ENCODE results near the gene CTH. TPM values are rescaled to one million over a fixed set of nuclear protein-coding genes. Genes with fewer than 3 reads are reported as not detected.
"Not testable (repeated sequence)": the region's sequence is repeated elsewhere in the genome, so short reads cannot be mapped to it uniquely, and the experiment has no call there.

The CTH gene
- total RNA-seq, 4 donors from 2014 or later, result 14.7 to 22.2 (median 15.4) TPM

DNA sequence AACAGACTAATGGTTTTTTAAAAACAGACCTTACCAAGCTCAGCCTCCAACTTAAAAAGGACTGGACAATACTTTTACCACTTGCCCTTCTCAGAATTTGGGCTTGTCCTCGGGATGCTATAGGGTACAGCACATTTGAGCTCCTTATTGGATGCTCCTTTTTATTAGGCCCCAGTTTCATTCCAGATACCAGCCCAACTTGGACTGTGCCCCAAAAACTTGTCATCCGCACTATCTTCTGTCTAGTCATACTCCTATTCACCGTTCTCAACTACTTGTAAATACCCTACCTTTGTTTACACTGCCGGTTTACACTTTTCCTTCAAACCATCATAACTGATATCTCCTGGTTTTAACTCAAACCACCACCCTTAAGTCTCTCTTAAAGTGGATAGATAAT, 38.6 kb upstream of the CTH start:
- Histone ChIP-seq H3K4me3 (replicated peaks in 1 of 3) (no peak overlapping the region), H3K9me3 (no peaks in the 10 kb centered on the region), H3K27me3 (no peaks in the 10 kb centered on the region), H3K36me3 (no peaks in the 10 kb centered on the region), H3K4me1 (no peaks in the 10 kb centered on the region), H3K27ac (no peak overlapping the region)
- 92 to 94% methylated on average over 4 of the region's 4 CpGs for WGBS, 2 donors
- intact Hi-C loops (cut with DNase I), result no loop called here
- TF ChIP-seq, protein P1, sequence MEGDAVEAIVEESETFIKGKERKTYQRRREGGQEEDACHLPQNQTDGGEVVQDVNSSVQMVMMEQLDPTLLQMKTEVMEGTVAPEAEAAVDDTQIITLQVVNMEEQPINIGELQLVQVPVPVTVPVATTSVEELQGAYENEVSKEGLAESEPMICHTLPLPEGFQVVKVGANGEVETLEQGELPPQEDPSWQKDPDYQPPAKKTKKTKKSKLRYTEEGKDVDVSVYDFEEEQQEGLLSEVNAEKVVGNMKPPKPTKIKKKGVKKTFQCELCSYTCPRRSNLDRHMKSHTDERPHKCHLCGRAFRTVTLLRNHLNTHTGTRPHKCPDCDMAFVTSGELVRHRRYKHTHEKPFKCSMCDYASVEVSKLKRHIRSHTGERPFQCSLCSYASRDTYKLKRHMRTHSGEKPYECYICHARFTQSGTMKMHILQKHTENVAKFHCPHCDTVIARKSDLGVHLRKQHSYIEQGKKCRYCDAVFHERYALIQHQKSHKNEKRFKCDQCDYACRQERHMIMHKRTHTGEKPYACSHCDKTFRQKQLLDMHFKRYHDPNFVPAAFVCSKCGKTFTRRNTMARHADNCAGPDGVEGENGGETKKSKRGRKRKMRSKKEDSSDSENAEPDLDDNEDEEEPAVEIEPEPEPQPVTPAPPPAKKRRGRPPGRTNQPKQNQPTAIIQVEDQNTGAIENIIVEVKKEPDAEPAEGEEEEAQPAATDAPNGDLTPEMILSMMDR (IDR thresholded peaks at IDR 0.05), result no peak
- no peak for TF ChIP-seq POLR2A (IDR thresholded peaks at IDR 0.05)
- DNase-seq, result no peak

DNA sequence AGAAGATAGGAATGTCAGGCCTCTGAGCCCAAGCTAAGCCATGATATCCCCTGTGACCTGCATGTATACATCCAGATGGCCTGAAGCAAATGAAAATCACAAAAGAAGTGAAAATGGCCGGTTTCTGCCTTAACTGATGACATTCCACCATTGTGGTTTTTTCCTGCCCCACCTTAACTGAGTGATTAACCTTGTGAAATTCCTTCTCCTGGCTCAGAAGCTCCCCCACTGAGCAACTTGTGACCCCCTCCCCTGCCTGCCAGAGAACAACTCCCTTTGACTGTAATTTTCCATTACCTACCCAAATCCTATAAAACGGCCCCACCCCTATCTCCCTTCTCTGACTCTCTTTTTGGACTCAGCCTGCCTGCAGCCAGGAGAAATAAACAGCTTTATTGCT, 37.5 kb upstream of the CTH start:
- WGBS, 2 donors, result 83 to 89% methylated on average over 2 of the region's 2 CpGs
- H3K9me3 ChIP-seq; intact Hi-C loops (cut with DNase I); H3K27ac ChIP-seq; H3K4me3 ChIP-seq (replicated peaks in 1 of 3); H3K4me1 ChIP-seq; H3K36me3 ChIP-seq; DNase-seq; H3K27me3 ChIP-seq: not testable (repeated sequence)

DNA sequence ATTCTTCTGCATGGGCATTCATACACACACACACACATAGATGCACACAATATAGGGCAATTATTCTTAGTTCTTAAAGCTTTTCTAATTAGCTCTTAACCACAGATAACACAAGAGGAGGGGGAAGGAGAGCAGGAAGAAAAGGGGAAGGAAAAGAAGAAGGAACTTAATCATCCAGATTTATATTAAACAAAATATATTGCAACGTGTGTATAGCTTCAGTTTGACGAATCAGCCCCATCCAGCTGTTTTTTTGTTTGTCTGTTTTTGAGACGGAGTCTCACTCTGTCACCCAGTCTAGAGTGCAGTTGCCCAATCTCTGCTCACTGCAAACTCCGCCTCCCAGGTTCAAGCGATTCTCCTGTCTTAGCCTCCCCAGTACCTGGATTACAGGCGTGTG, 34.9 kb upstream of the CTH start:
- H3K27ac ChIP-seq, result no peak overlapping the region
- H3K4me1 ChIP-seq, result no peaks in the 10 kb centered on the region
- no peaks in the 10 kb centered on the region for H3K27me3 ChIP-seq
- no peak for DNase-seq
- H3K9me3 ChIP-seq, result no peaks in the 10 kb centered on the region
- WGBS, 2 donors, result 84 to 87% methylated on average over 6 of the region's 6 CpGs
- TF ChIP-seq, protein P1 (IDR thresholded peaks at IDR 0.05), result no peak
- TF ChIP-seq POLR2A (IDR thresholded peaks at IDR 0.05), result no peak
- H3K36me3 ChIP-seq, result no peaks in the 10 kb centered on the region
- intact Hi-C loops (cut with DNase I), result no loop called here
- no peak overlapping the region for H3K4me3 ChIP-seq (replicated peaks in 1 of 3)

DNA sequence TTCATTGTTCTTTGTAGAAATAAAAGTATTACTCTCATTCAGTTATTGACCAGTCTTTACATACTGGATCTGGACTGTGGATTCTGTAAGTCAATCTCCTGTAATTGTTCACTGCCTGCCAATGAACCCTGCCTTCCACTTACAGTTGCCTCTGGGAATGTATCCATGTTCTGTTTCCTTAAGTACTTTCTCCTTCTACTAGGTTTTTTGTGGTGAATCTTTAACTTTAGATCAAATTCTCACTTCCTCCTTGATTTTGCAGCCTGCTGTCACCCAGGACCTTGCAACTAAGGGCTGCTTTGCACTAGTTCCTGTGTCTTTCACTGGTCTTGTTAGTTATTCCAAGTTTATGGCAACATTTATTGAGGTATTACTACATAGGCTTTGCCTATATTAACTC, 28.4 kb upstream of the CTH start:
- H3K9me3 ChIP-seq, result no peaks in the 10 kb centered on the region
- no peaks in the 10 kb centered on the region for H3K36me3 ChIP-seq
- H3K27ac ChIP-seq, result no peak overlapping the region
- H3K4me3 ChIP-seq (replicated peaks in 1 of 3), result no peak overlapping the region
- TF ChIP-seq POLR2A (IDR thresholded peaks at IDR 0.05), result no peak
- TF ChIP-seq, protein P1 (IDR thresholded peaks at IDR 0.05), result no peak
- DNase-seq, result no peak
- H3K4me1 ChIP-seq, result no peaks in the 10 kb centered on the region
- no peaks in the 10 kb centered on the region for H3K27me3 ChIP-seq
- intact Hi-C loops (cut with DNase I), result no loop called here

DNA sequence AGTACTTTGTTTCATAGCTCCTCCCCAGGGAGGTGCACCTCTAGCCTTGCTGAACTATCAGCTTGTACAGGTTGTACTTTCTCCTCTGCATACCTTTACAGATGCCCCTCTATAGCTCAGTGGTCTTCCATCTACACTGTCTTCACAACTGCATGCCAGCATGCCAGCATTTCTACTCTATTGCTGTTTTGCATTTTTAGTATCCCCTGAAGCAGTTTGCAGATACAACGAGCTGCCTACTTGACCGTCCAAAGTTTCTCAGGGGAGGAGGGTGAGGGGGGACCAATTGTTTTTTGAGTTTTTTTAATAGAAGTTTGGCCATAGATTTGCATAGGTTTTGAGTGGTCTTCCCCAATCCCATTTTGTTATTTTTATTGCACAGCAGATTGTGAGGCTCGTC, 27.6 kb upstream of the CTH start:
- intact Hi-C loops (cut with DNase I), result no loop called here
- DNase-seq, result no peak

More for the DNA sequence above, 27.6 kb upstream of the CTH start:
- Histone ChIP-seq H3K4me1 (no peaks in the 10 kb centered on the region), H3K27me3 (no peaks in the 10 kb centered on the region), H3K36me3 (no peaks in the 10 kb centered on the region), H3K4me3 (replicated peaks in 1 of 3) (no peak overlapping the region), H3K27ac (no peak overlapping the region), H3K9me3 (no peaks in the 10 kb centered on the region)
- 68% methylated on average over 3 of the region's 3 CpGs for WGBS, 2 donors
- TF ChIP-seq POLR2A (IDR thresholded peaks at IDR 0.05), result no peak
- TF ChIP-seq, protein P1 (IDR thresholded peaks at IDR 0.05), result no peak
